RPMI7951 (cell line): ENCODE measurements around the gene SF3B4. TPM values are rescaled to one million over a fixed set of nuclear protein-coding genes. Genes with fewer than 3 reads are reported as not detected.
"Not testable (repeated sequence)": the region's sequence is repeated elsewhere in the genome, so short reads cannot be mapped to it uniquely, and the experiment has no call there.

Source experiments
- DNase-seq: peaks from one replicate; pipeline ENCODE4 v3.0.0-alpha.2; 2012; ENCODE audit warnings: low read depth
- total RNA-seq: library from RNA; depleted of rRNA; stranded (reverse); fragments of >200 nt; shearing (Covaris generic); gene quantifications from 2 replicates; pipeline ENCODE4 v1.2.3, GENCODE V29; 2014; rRNA removed

Gene SF3B4
- total RNA-seq, 1 experiment from 2014 or later = 22.0 TPM

DNA sequence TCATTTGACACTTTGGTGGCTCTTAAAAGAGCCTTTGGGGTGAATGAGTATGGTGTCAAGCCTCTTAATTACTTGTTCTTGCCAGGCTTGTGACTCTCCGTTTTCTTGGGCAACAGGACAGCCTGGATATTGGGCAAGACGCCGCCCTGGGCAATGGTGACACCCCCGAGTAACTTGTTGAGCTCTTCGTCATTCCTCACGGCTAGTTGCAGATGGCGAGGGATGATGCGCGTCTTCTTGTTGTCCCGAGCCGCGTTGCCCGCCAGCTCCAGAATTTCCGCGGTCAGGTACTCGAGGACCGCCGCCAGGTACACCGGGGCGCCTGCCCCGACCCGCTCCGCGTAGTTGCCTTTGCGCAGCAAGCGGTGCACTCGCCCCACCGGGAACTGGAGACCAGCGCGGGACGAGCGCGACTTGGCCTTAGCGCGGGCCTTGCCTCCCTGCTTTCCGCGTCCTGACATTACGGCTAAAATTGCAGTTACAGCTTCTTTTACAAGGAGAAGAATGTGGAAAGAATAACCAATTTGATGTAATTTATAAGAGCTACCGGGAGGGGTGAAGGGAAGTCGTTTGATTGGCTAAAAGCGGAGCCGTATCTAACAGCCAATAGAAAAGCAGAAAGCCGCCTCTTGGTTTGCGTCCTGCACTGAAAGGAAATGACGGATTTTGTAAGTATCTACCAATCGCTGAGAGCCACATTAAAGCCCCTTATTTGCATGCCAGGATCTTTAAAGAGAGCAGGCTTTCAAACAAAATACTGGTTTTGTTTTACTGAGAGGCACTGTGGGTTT is 40.0 kb downstream of the SF3B4 start:
- DNase-seq = peak; percentile 99

- DNase-seq = not testable (repeated sequence)
Observed at GRCh38 chr1:149887196-149887455, 40.5 kb downstream of the SF3B4 start.

- peak; percentile 99 for DNase-seq
Observed at GRCh38 chr1:149886396-149887195, 41.0 kb downstream of the SF3B4 start.

- DNase-seq = not testable (repeated sequence)
Observed at GRCh38 chr1:149886121-149886395, 41.5 kb downstream of the SF3B4 start.

DNA sequence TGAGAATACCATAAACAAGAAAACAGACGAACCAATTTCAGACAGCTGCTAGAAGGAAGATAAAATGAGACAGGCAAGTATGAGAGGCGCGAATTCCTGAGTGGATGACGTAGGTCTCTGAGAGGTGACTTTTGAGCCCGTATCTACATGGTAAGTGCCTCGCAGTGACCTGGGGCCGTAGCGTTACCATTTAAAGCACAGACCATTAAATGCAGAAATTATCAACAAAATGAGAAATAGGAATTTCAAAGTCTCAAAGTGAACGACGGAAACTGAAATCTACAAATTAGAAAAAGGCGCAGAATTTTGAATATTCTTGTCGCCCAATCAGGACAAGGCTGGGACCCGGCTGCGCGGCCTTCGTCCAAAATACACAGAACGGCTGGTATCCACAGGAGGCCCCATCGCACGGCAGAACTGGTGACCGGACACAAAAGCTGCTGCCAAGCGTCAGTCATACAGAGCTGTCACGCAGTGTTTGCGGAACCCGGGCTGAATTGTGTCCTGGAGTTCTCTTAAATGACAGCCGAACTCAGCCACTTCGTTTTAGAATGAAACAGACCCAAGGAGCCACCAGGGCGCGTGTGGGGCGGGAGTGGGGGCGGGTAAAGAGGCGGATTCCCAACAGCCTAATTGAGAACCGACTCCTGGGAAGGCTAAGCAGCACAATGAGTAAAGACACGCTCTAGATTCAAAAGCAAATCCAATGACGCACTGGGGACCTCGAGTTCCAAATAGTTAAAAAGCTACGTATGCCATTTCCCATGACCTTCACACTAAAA is 42.1 kb downstream of the SF3B4 start:
- peak; percentile 91 for DNase-seq

DNA sequence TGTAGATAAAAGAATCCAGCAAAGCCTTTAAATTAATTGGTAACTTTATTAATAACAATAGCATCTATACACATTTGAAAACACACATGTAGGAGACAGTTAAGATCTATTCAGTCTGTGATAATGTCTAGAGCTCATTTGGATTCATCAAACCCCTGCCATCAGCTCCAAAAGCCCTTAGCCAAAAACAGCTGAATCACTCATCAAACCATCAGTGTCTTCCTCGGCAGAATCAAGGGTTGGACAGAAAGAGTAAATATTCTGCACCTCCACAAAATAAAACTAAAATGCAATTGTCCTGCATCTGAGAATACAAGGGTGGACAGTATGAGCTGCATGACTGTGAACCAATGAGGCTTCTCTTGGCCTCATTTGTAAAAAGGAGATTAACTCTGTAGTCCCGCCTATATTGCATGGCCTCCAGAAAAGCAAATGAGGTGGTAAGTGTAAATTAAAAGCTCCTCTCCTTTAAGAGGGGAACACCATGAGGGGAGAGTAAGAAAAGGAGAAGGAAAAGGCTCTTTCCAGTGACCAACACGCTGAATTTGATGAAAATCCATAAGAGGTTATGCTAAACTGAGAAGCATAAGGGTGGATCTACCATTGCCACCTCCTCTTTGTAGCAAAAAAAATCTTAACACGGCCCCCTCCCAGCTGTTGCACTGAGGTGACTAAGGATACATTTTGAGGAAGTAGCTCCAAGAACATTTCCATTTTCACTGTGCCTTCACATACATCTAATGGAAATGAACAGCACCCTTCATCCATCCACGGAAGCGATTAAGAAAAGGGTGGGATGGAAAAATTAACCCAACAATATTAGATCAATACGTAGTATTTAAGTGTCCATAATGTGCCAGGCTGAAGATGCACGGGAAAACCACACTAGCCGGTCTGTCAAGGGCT is 42.9 kb downstream of the SF3B4 start:
- DNase-seq = peak; percentile 62

DNA sequence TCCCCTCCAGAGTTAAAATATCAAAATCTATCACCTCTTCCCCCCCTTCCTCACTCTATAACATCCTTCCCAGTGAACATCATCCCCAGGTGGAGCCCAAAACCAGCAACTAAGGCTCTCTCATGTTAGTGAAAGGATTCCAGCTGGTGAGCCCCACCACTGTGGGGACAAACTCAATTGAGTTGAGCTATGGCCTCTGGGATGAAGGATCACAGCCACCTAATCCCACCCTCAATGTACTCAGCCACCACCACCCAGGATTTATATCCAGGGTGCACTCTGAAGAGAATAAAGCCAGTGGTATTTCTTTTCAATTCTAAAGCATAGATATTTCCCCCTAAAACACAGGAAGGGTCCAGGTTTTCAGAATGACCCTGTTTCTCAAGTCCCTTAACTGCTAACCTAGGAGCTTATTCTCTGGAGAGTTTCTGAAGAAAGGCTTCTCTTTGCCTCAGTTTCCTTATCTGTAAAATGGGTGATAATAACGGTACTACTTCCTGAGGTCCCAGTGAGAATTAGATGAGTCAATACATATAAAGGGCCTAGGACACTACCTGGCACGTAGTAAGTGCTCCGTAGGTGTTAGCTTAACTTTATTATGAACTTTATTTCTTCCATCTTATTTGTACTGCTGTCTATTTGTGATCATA is 43.9 kb downstream of the SF3B4 start:
- DNase-seq = no peak

GRCh38 chr1:149881876-149882275 is 45.7 kb downstream of the SF3B4 start:
- DNase-seq = no peak

DNA sequence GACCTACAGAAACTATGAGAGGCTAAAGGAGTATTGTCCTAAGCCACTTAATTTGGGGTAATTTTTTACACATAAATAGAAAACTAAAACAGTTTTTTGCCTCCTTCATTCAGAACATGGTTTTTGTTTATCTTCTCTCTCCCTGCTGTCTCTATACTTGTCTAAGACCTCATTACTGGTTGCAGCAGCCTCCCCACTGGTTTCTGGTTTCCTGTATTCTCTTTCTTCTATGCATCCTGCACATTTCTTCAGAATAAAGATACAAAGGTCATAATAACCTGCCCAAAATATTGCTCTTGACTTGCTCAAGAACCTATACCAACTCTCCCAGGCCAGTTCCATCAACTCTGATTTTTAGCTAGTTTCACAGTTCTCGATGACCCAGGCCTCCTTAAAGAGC is 48.0 kb downstream of the SF3B4 start:
- DNase-seq = no peak

GRCh38 chr1:149877211-149877946 is 50.2 kb downstream of the SF3B4 start:
- DNase-seq = no peak

Other genes with a start within 250 kb of the SF3B4 start
- gene FCGR1A, start 145.1 kb downstream of the SF3B4 start, total RNA-seq = not detected in 2 replicates
- gene BOLA1, start 28.2 kb downstream of the SF3B4 start, total RNA-seq = 16.7 and 25.0 TPM in 2 replicates
- gene SV2A, start 10.0 kb downstream of the SF3B4 start, total RNA-seq = 11.4 and 12.7 TPM in 2 replicates
- 5.2 and 6.1 TPM in 2 replicates for gene MTMR11, start 9.1 kb upstream of the SF3B4 start, total RNA-seq
- 5.9 and 7.2 TPM in 2 replicates for gene OTUD7B, start 82.9 kb upstream of the SF3B4 start, total RNA-seq
- 43.6 and 56.7 TPM in 2 replicates for gene VPS45, start 140.0 kb upstream of the SF3B4 start, total RNA-seq
- 31.9 and 36.2 TPM in 2 replicates for gene PLEKHO1, start 222.1 kb upstream of the SF3B4 start, total RNA-seq